Immature natural killer cell (primary cell): ENCODE results near the gene LRRC23. TPM values are rescaled to one million over a fixed set of nuclear protein-coding genes. Genes with fewer than 3 reads are reported as not detected.
"Not testable (repeated sequence)": the region's sequence is repeated elsewhere in the genome, so short reads cannot be mapped to it uniquely, and the experiment has no call there.

Source experiments
- DNase-seq, 3 donors: peaks; one replicate each; pipeline ENCODE4 v3.0.0; 2022; ENCODE audit warnings: mixed read lengths in 1 of 3
- H3K27ac Mint-ChIP-seq, 6 donors: one replicate each; pipeline ENCODE4 v1.8.0; 2020; ENCODE audit warnings: mixed read lengths in 6 of 6, mild to moderate bottlenecking in 5 of 6, inconsistent platforms in 4 of 6, moderate library complexity in 3 of 6
- H3K27me3 Mint-ChIP-seq, 3 donors: one replicate each; pipeline ENCODE4 v1.8.0; 2020 to 2021; ENCODE audit warnings: low read depth in 3 of 3, mild to moderate bottlenecking in 3 of 3, mixed read lengths in 3 of 3, moderate library complexity in 3 of 3, inconsistent platforms in 1 of 3
- H3K36me3 Mint-ChIP-seq, 3 donors: one replicate each; pipeline ENCODE4 v1.8.0; 2020; ENCODE audit warnings: mixed read lengths in 3 of 3, inconsistent platforms in 2 of 3, mild to moderate bottlenecking in 2 of 3
- H3K4me1 Mint-ChIP-seq, 2 donors: one replicate each; pipeline ENCODE4 v1.8.0; 2020; ENCODE audit warnings: inconsistent platforms in 2 of 2, mild to moderate bottlenecking in 2 of 2, mixed read lengths in 2 of 2, moderate library complexity in 1 of 2
- H3K4me3 Mint-ChIP-seq, 5 donors: one replicate each; pipeline ENCODE4 v1.8.0; 2020; ENCODE audit warnings: mild to moderate bottlenecking in 5 of 5, mixed read lengths in 5 of 5, inconsistent platforms in 3 of 5, moderate library complexity in 3 of 5
- H3K9me3 Mint-ChIP-seq, 6 donors: one replicate each; pipeline ENCODE4 v1.8.0; 2020; ENCODE audit warnings: mild to moderate bottlenecking in 6 of 6, mixed read lengths in 6 of 6, inconsistent platforms in 4 of 6, moderate library complexity in 3 of 6
- polyA plus RNA-seq, 3 donors: library from polyadenylated mRNA; unstranded; fragments of 300-500 nt; fragmentation: Illumina TruSeq; gene quantifications; one replicate each; pipeline ENCODE4 v1.2.3, GENCODE V29; 2021

Gene LRRC23, protein sequence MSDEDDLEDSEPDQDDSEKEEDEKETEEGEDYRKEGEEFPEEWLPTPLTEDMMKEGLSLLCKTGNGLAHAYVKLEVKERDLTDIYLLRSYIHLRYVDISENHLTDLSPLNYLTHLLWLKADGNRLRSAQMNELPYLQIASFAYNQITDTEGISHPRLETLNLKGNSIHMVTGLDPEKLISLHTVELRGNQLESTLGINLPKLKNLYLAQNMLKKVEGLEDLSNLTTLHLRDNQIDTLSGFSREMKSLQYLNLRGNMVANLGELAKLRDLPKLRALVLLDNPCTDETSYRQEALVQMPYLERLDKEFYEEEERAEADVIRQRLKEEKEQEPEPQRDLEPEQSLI
- polyA plus RNA-seq, result 1 to 10 TPM; 2.3 to 4.4 (median 2.4) TPM

DNA sequence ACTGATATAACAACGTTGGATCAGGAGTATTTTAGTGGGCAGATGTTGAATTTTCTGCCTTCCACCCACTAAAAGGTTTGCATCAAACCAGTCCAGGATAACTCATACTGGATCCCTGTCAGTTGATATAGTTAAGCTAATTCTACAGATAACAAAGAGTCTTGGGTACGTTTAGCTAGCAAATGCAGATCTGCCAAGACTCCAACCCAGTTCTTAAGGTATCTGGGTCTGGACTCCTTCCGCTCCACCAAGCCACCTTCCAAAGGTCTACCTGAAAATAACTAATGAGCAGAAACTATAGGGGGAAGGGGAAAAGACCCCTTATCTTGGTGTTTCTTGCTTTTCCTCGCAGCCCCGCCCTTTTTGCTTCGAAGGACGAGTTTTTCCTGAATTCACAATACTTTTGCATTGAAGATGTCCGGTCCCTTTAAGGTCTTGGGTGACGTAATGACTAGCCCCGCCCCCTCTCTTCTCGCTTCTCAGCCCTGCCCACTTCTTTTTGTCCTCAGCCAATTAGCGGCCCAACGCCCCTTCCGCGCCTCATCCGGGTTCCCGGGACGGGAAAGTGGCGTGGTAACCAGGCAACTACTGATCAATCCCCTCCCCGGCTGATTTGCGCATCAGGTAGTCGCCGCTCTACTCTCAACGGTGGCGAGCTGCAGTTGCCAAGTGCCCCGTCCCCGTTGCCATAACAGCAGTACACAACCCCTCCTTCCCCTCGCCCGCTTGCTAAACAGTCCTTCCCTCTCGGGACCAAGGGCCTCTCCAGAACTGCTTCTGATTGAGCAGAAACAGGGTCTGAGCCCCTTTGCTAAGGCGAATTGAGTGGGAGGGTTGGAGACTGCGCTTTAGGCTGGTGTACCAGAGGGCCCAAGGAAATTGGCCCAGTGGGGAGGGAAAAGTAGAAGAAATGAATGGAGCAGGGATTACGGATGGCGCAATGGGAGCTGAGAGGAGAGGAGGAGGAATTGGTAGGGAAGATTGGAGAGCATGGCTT, at the start of gene LRRC23:
Gene LRRC23 (plus strand): TSS at position 543 of the 997 bp plus-strand sequence. CDS start 812 bp downstream, outside the sequence.
- Mint-ChIP-seq H3K4me1 (no peaks in the 10 kb centered on the region), H3K9me3 (no peaks in the 10 kb centered on the region), H3K27me3 (peaks cover 0 to 3% (median 0%) of the 10 kb centered on the region in 3 donors), H3K4me3 (no peak within 1 kb of the TSS), H3K36me3 (no peaks in the 10 kb centered on the region), H3K27ac (no peak within 1 kb of the TSS)
- DNase-seq, result peak; percentile 97

DNA sequence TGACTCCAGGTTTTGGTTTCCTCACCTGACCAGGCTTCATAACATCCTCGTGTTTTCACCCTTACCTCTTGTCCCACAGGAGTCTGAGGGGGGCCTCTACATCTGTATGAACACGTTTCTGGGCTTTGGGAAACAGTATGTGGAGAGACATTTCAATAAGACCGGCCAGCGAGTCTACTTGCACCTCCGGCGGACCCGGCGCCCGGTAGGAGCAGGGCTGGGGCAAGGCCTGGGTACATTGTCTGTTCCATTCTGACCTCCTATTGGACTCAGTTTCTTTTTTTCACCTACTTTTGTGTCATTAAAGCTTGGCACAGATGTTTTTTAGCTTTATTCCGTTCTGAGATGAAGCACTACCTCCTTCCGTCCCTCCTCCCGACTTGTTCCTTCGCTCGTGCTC, 49.3 kb upstream of the LRRC23 start:
- Mint-ChIP-seq H3K27ac (no peak overlapping the region), H3K36me3 (peaks cover 10 to 24% (median 16%) of the 10 kb centered on the region in 3 donors)
- no peak for DNase-seq

DNA sequence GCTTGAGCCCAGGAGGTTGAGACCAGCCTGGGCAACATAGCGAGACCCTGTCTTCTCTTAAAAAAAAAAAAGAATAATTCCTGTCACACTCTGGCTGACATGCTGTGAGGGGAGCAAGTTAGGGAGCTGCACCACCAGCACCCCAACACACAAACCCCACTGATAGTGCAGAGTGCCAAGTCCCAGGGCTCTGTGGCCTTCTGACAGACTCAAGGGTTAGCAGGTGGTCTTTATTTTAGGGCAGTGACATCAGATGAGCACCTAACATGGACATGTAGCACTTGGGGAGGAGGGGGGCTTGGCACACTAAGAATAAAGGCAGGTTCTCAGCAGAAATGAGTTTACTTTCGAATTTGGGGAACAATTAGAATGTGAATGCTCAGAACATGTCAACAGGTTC, 45.8 kb upstream of the LRRC23 start:
- Mint-ChIP-seq H3K9me3 (no peaks in the 10 kb centered on the region), H3K4me3 (no peak overlapping the region), H3K36me3 (peaks cover 28 to 47% (median 38%) of the 10 kb centered on the region in 3 donors), H3K27ac (no peak overlapping the region), H3K4me1 (peaks cover 0 to 4% of the 10 kb centered on the region in 2 donors), H3K27me3 (peaks cover 0 to 3% (median 2%) of the 10 kb centered on the region in 3 donors)
- DNase-seq, result no peak

More for the DNA sequence above, 49.3 kb upstream of the LRRC23 start:
- Mint-ChIP-seq H3K27me3 (peaks cover 6 to 10% (median 10%) of the 10 kb centered on the region in 3 donors), H3K4me3 (no peak overlapping the region), H3K4me1 (peaks cover 21 to 29% of the 10 kb centered on the region in 2 donors), H3K9me3 (no peaks in the 10 kb centered on the region)

DNA sequence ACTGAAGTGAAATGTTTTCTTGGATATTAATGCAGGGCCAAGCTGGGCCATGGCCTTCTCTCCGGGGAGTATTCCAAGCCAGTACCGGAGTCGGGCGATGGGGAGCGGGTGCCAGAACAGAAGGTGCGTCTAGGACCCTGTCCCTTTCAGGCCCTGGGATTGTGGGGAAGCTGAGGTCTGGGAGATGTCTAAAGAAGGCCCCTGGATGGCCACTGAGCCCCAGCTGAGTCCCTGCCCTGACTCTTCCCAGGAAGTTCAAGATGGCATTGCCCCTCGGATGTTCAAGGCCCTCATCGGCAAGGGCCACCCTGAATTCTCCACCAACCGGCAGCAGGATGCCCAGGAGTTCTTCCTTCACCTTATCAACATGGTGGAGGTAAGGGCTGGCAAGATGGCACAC, 44.5 kb upstream of the LRRC23 start:
- H3K9me3 Mint-ChIP-seq, result no peaks in the 10 kb centered on the region
- H3K4me3 Mint-ChIP-seq, result no peak overlapping the region
- H3K36me3 Mint-ChIP-seq, result peaks cover 30 to 53% (median 44%) of the 10 kb centered on the region in 3 donors
- no peak overlapping the region for H3K27ac Mint-ChIP-seq
- no peaks in the 10 kb centered on the region for H3K4me1 Mint-ChIP-seq
- no peak for DNase-seq
- H3K27me3 Mint-ChIP-seq, result peaks cover 0 to 3% (median 2%) of the 10 kb centered on the region in 3 donors

DNA sequence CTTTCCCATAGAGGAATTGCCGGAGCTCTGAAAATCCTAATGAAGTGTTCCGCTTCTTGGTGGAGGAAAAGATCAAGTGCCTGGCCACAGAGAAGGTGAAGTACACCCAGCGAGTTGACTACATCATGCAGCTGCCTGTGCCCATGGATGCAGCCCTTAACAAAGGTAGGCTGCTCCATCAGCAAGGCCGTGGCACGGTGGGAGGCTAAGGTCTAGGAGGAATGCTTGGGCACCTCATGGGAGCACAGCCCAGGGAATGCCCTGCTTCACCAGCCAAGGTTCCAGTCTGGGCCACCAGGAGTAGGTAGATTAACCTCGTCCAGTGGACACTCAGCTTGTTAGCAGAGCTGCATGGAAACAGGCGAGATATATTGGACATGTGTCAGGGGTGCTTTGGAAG, 43.7 kb upstream of the LRRC23 start:
- no peak for DNase-seq
- Mint-ChIP-seq H3K27ac (no peak overlapping the region), H3K9me3 (no peaks in the 10 kb centered on the region), H3K4me3 (no peak overlapping the region), H3K36me3 (peaks cover 31 to 49% (median 41%) of the 10 kb centered on the region in 3 donors), H3K4me1 (no peaks in the 10 kb centered on the region), H3K27me3 (peaks cover 0 to 2% (median under 1%) of the 10 kb centered on the region in 3 donors)

DNA sequence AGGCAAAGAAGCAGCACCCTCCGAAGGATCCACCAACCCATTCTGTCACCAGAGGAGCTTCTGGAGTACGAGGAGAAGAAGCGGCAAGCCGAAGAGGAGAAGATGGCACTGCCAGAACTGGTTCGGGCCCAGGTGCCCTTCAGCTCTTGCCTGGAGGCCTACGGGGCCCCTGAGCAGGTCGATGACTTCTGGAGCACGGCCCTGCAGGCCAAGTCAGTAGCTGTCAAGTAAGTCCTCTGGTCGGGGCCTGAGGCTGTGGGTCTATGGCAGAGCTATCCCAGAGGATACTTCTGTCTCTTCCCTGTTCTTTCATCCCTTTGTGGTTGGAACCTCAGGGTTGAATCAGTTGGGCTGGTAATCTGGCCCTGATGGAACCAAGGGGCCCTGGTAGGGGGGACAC, 43.2 kb upstream of the LRRC23 start:
- Mint-ChIP-seq H3K9me3 (no peaks in the 10 kb centered on the region), H3K27ac (no peak overlapping the region), H3K27me3 (peaks cover 0 to 2% (median 0%) of the 10 kb centered on the region in 3 donors), H3K4me3 (no peak overlapping the region), H3K4me1 (no peaks in the 10 kb centered on the region), H3K36me3 (peaks cover 31 to 47% (median 41%) of the 10 kb centered on the region in 3 donors)
- no peak for DNase-seq

DNA sequence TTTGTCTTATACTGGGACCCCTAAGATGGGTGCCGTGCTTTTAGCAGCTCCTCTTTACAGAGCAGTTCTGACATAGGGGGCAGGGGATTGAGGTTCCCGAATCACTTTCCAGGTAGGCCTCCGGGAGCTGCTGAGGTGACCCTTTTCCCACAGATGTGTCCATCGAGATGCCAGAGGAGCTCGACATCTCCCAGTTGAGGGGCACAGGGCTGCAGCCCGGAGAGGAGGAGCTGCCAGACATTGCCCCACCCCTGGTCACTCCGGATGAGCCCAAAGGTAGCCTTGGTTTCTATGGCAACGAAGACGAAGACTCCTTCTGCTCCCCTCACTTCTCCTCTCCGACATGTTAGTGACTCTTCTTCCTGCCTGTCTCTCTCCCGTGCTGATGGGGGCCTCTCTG, 41.6 kb upstream of the LRRC23 start:
- peaks cover 2 to 4% (median 4%) of the 10 kb centered on the region in 3 donors for H3K27me3 Mint-ChIP-seq
- no peak for DNase-seq
- H3K9me3 Mint-ChIP-seq, result no peaks in the 10 kb centered on the region
- H3K27ac Mint-ChIP-seq, result no peak overlapping the region
- no peak overlapping the region for H3K4me3 Mint-ChIP-seq
- peaks cover 8 to 11% of the 10 kb centered on the region in 2 donors for H3K4me1 Mint-ChIP-seq
- peaks cover 23 to 38% (median 32%) of the 10 kb centered on the region in 3 donors for H3K36me3 Mint-ChIP-seq

DNA sequence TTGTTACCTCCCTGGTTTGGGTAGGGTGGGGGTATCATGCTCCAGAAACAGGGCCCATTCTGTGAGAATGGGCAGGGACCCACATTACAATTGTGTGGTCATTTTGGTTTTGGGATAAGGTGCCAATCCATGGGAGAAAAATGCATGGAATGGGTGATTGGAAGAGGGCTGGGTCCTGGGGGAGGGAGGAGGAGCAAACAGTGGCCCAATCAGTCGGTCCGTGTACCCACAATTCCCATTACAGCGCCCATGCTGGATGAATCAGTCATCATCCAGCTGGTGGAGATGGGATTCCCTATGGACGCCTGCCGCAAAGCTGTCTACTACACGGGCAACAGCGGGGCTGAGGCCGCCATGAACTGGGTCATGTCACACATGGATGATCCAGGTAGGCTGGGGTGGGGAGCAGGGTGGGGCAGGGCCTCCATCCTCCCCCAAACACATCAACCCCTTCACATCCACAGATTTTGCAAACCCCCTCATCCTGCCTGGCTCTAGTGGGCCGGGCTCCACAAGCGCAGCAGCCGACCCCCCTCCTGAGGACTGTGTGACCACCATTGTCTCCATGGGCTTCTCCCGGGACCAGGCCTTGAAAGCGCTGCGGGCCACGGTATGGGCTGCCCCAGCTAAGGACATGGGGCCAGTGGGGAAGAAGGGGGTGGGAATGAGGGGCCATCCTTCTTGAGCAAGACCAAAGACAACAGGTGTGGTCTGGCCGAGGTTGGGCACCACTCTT, 40.9 kb upstream of the LRRC23 start:
- H3K4me3 Mint-ChIP-seq, result no peak overlapping the region
- peaks cover 2 to 4% (median 4%) of the 10 kb centered on the region in 3 donors for H3K27me3 Mint-ChIP-seq
- peaks cover 15 to 18% of the 10 kb centered on the region in 2 donors for H3K4me1 Mint-ChIP-seq
- no peak for DNase-seq
- peaks cover 23 to 36% (median 29%) of the 10 kb centered on the region in 3 donors for H3K36me3 Mint-ChIP-seq
- H3K27ac Mint-ChIP-seq, result no peak overlapping the region
- H3K9me3 Mint-ChIP-seq, result no peaks in the 10 kb centered on the region

DNA sequence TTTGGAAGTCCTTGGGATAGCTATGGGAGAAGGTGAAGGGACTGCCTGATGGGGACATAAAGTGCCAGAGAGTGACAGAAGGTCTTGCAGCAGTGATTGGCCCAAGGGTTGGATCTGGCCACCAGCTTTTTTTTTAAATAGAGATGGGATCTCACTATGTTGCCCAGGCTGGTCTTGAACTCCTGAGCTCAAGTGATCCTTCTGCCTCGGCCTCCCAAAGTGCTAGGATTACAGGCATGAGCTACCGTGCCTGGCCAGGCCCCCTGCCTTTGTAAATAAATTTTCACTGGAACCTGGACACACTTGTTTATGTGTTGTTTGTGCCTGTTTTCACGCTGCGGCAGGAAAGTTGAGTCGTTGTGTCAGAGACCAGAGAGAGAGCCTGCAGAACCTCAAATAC, 39.3 kb upstream of the LRRC23 start:
- H3K27ac Mint-ChIP-seq, result peak overlapping the region in 3 of 6 donors; percentile 15 to 57 (median 38)

DNA sequence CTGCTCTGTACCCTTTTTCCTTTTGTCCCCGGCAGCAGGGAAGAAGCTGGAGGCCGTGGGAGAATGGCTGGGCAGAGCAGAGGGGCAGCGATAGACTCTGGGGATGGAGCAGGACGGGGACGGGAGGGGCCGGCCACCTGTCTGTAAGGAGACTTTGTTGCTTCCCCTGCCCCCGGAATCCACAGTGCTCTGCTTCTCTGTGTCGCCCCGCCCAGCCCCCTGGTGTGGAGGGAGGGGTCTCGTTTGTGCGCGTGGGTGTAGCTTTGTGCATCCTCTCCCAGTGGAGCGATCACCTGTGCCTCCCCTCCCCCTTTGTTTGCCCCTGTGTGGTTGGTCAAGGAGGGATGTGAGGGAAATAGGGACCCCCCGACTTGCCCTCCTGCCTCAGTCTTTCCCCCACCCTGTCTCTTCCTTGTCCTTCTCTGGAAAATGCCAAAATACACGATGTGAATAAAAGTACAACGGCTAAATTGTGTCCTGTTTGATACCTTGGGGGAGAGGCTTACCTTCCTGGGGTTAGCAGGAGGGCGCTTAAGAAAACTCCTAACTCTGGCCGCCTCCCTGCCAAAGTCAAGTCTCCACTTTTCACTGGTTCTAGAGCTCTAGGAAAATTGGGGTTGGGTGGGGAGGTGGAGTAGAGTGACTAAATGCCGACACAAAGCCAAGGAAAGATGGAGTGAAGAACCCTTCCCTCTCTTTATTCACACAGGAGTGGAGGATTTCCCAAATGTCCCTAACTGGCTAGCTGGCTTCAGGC, 38.3 kb upstream of the LRRC23 start:
- peaks cover 12 to 34% (median 23%) of the 10 kb centered on the region in 3 donors for H3K36me3 Mint-ChIP-seq
- no peak for DNase-seq
- H3K27me3 Mint-ChIP-seq, result peaks cover 3 to 4% (median 4%) of the 10 kb centered on the region in 3 donors
- H3K4me1 Mint-ChIP-seq, result peaks cover 38 to 41% of the 10 kb centered on the region in 2 donors
- H3K27ac Mint-ChIP-seq, result peak overlapping the region in 3 of 6 donors; percentile 9 to 87 (median 49)
- peak overlapping the region; percentile 91 to 95 (median 92) for H3K4me3 Mint-ChIP-seq
- H3K9me3 Mint-ChIP-seq, result no peaks in the 10 kb centered on the region

More for the DNA sequence above, 39.3 kb upstream of the LRRC23 start:
- H3K27me3 Mint-ChIP-seq, H3K9me3 Mint-ChIP-seq, DNase-seq: not testable (repeated sequence)
- peaks cover 22 to 38% (median 29%) of the 10 kb centered on the region in 3 donors for H3K36me3 Mint-ChIP-seq
- peak overlapping the region in 4 of 5 donors; percentile 31 to 62 (median 37) for H3K4me3 Mint-ChIP-seq
- peaks cover 28 to 31% of the 10 kb centered on the region in 2 donors for H3K4me1 Mint-ChIP-seq

DNA sequence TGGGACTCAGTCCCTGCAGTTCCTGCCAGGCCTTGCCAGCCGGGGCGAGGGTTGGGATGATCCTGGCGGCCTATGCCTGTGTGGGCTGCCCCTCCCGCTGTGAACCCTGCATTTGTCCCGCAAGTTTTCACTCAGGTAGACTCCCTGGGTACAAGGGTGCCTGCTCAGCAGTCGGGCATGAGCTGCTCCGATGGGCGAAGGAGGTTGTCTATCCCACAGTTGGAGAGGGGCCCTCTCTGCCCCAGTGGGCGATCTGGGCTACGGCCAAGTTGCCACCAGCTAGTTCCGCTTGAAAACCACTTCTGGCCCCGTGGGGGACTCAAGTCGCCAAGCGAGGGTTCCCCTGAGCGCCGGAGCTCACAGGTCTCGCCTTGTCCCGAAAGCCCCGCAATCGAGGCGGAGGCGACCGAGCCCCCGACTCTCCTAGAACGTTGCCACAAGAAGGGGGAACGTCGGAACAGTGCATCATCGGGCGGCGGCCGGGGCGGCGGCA, 37.7 kb upstream of the LRRC23 start:
- peak overlapping the region; percentile 66 to 95 (median 87) for H3K27ac Mint-ChIP-seq
- no peaks in the 10 kb centered on the region for H3K9me3 Mint-ChIP-seq
- H3K4me3 Mint-ChIP-seq, result peak overlapping the region; percentile 91 to 95 (median 92)
- peaks cover 12 to 31% (median 21%) of the 10 kb centered on the region in 3 donors for H3K36me3 Mint-ChIP-seq
- DNase-seq, result no peak
- H3K4me1 Mint-ChIP-seq, result peaks cover 45 to 46% of the 10 kb centered on the region in 2 donors
- peaks cover 3 to 4% (median 4%) of the 10 kb centered on the region in 3 donors for H3K27me3 Mint-ChIP-seq
